Keratinocyte (primary cell): ENCODE data around the gene ZNF487. TPM values are rescaled to one million over a fixed set of nuclear protein-coding genes. Genes with fewer than 3 reads are reported as not detected.

Experiments used
- DNase-seq: peaks from one replicate; pipeline ENCODE4 v3.0.0-alpha.2; 2011; ENCODE audit warnings: low read depth, missing footprints, low spot score
- FAIRE-seq: peaks from 2 replicates; lab custom pipeline; 2011; peaks lifted over from hg19 to GRCh38; lab: Jason Lieb, UNC
- H2AFZ ChIP-seq: 2 replicates; pipeline ENCODE4 v1.6.0; 2012; ENCODE audit warnings: low read length, control low read depth, inconsistent platforms; ENCODE audit not compliant: control insufficient read depth
- H3K27ac ChIP-seq: 2 replicates; pipeline ENCODE4 v1.5.1; 2011; ENCODE audit warnings: low read length; ENCODE audit not compliant: control insufficient read depth, insufficient read depth
- H3K27me3 ChIP-seq: 3 replicates; pipeline ENCODE4 v1.6.0; 2011; ENCODE audit warnings: low read length; ENCODE audit not compliant: control insufficient read depth, insufficient read depth; ENCODE audit errors: extremely low read depth
- H3K36me3 ChIP-seq, 2 experiments: 2 replicates in 1 of 2; 3 replicates in 1 of 2; pipeline ENCODE4 v1.5.1; 2011; ENCODE audit warnings: low read length in 2 of 2, mild to moderate bottlenecking in 1 of 2; ENCODE audit not compliant: control insufficient read depth in 2 of 2, insufficient read depth in 2 of 2; ENCODE audit errors: extremely low read depth in 1 of 2
- H3K4me1 ChIP-seq: 3 replicates; pipeline ENCODE4 v1.5.1; 2011; ENCODE audit warnings: low read length; ENCODE audit not compliant: control insufficient read depth, insufficient read depth; ENCODE audit errors: extremely low read depth
- H3K4me2 ChIP-seq: 3 replicates; pipeline ENCODE4 v1.6.0; 2011; ENCODE audit warnings: low read depth, low read length; ENCODE audit not compliant: control insufficient read depth, insufficient read depth; ENCODE audit errors: extremely low read depth
- H3K4me3 ChIP-seq, 3 experiments: fragments of 200-600 bp in 1 of 3; sonication (generic) in 1 of 3; 2 replicates in 2 of 3; 3 replicates in 1 of 3; pipeline ENCODE4 v1.5.1; 2011 to 2016; ENCODE audit warnings: low read length in 3 of 3, mild to moderate bottlenecking in 3 of 3, control low read depth in 2 of 3, inconsistent platforms in 1 of 3, low read depth in 1 of 3, mixed read lengths in 1 of 3, mixed run types in 1 of 3, moderate library complexity in 1 of 3; ENCODE audit not compliant: control insufficient read depth in 2 of 3, insufficient read depth in 2 of 3; ENCODE audit errors: extremely low read depth in 1 of 3
- H3K79me2 ChIP-seq: 2 replicates; pipeline ENCODE4 v1.6.0; 2012; ENCODE audit warnings: low read length; ENCODE audit not compliant: control insufficient read depth, insufficient read depth
- H3K9ac ChIP-seq: 3 replicates; pipeline ENCODE4 v1.6.0; 2011; ENCODE audit warnings: low read length; ENCODE audit not compliant: control insufficient read depth, insufficient read depth; ENCODE audit errors: extremely low read depth
- H3K9me1 ChIP-seq: 3 replicates; pipeline ENCODE4 v1.6.0; 2011; ENCODE audit warnings: low read length; ENCODE audit not compliant: control insufficient read depth, insufficient read depth; ENCODE audit errors: extremely low read depth
- H3K9me3 ChIP-seq: 2 replicates; pipeline ENCODE4 v1.5.1; 2012; ENCODE audit warnings: low read depth, low read length; ENCODE audit not compliant: control insufficient read depth
- H4K20me1 ChIP-seq: 3 replicates; pipeline ENCODE4 v1.6.0; 2011; ENCODE audit warnings: low read length; ENCODE audit not compliant: control insufficient read depth, insufficient read depth; ENCODE audit errors: extremely low read depth
- EZH2 ChIP-seq: IDR thresholded peaks from one replicate; pipeline ENCODE4 v1.6.1; 2012; ENCODE audit warnings: inconsistent platforms, mild to moderate bottlenecking, low read length, moderate library complexity
- dilution Hi-C: fragments of 300-500 bp; cut with MboI; formaldehyde crosslinking; loops from one replicate; pipeline ENCODE4 v1.7.0; 2020; ENCODE audit warnings: low sequenced_read_pairs; ENCODE audit not compliant: extremely low pct_ligation_motif_present
- polyA plus RNA-seq, 5 experiments: library from polyadenylated mRNA; depleted of rRNA in 3 of 5; stranded (reverse) in 3 of 5; stranded (forward) in 1 of 5; unstranded in 1 of 5; fragments of >200 nt; gene quantifications; 1 replicate in 1 of 5; 2 replicates in 3 of 5; 3 replicates in 1 of 5; pipeline versions ENCODE4 v1.2.1 to v1.2.3, GENCODE V29; 2011 to 2012; ENCODE audit warnings: missing spikeins in 2 of 5, low read depth in 1 of 5, low replicate concordance in 1 of 5
- TF ChIP-seq, protein P1 (sequence below), 3 experiments: IDR thresholded peaks in 1 of 3; conservative IDR thresholded peaks in 1 of 3; optimal IDR thresholded peaks in 1 of 3; 2 replicates in 2 of 3; 3 replicates in 1 of 3; pipeline versions ENCODE3 to v1.5.1; 2011; ENCODE audit warnings: low read length in 3 of 3, mild to moderate bottlenecking in 3 of 3, moderate library complexity in 2 of 3, control low read depth in 1 of 3, inconsistent platforms in 1 of 3; ENCODE audit not compliant: insufficient read depth in 2 of 3; ENCODE audit errors: extremely low read depth in 1 of 3

The ZNF487 gene
- polyA plus RNA-seq, 1 donor (not counting 4 experiments of a cell fraction or from before 2014, with no cell fraction given), result 4.1 TPM

DNA sequence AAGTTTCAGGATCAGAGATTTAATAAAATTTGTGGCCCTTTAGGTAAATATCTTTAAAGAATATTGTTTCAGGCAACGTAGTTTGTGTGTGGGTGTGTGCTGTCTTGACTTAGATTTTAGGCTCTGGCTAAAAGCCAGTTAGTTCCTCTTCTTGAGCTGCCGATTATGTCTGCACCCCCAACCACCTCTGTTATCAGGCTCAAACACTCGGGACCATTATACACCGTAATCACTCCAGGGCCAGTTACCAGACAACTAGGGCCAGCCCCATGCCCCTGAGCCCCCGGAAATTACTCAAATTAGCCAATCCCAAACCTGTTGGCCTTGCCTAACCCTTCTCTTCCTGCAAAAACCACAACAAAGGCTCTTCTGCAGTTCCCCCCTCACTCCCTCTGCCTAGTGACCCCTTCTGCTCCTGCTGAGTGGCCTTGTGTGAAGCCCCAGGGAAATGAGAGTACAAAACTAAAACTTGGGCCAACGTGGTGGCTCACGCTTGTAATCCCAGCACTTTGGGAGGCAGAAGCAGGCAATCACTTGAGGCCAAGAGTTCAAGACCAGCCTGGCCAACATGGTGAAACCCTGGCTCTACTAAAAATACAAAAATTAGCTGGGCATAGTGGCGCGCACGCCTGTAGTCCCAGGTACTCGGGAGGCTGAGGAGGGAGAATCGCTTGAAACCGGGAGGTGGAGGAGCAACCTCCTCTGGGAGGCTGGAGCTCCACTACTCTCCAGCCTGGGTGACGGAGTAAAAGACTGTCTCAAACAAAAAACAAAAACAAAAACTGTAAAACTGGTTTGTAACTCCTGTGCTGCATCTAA is 18.8 kb upstream of the ZNF487 start:
- Histone ChIP-seq H3K9ac (no peak overlapping the region), H3K9me1 (no peaks in the 10 kb centered on the region), H3K27ac (no peak overlapping the region), H4K20me1 (no peaks in the 10 kb centered on the region), H3K4me2 (no peak overlapping the region), H3K4me1 (peaks cover 12% of the 10 kb centered on the region), H3K9me3 (no peaks in the 10 kb centered on the region), H3K79me2 (no peaks in the 10 kb centered on the region), H3K4me3 (no peak overlapping the region), H3K36me3 (no peaks in the 10 kb centered on the region), H3K27me3 (no peaks in the 10 kb centered on the region), H2AFZ (no peak overlapping the region)
- TF ChIP-seq, protein P1, sequence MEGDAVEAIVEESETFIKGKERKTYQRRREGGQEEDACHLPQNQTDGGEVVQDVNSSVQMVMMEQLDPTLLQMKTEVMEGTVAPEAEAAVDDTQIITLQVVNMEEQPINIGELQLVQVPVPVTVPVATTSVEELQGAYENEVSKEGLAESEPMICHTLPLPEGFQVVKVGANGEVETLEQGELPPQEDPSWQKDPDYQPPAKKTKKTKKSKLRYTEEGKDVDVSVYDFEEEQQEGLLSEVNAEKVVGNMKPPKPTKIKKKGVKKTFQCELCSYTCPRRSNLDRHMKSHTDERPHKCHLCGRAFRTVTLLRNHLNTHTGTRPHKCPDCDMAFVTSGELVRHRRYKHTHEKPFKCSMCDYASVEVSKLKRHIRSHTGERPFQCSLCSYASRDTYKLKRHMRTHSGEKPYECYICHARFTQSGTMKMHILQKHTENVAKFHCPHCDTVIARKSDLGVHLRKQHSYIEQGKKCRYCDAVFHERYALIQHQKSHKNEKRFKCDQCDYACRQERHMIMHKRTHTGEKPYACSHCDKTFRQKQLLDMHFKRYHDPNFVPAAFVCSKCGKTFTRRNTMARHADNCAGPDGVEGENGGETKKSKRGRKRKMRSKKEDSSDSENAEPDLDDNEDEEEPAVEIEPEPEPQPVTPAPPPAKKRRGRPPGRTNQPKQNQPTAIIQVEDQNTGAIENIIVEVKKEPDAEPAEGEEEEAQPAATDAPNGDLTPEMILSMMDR (optimal IDR thresholded peaks at IDR 0.05 in 1 of 3, IDR thresholded peaks at IDR 0.05 in 1 of 3, conservative IDR thresholded peaks at IDR 0.05 in 1 of 3; ENCODE audit: extremely low read depth in 1 of 3, insufficient read depth in 2 of 3, low read length in 3 of 3), result no peak
- no peak for TF ChIP-seq EZH2
- dilution Hi-C loops, result no loop called here
- FAIRE-seq (no peak), DNase-seq (no peak)

DNA sequence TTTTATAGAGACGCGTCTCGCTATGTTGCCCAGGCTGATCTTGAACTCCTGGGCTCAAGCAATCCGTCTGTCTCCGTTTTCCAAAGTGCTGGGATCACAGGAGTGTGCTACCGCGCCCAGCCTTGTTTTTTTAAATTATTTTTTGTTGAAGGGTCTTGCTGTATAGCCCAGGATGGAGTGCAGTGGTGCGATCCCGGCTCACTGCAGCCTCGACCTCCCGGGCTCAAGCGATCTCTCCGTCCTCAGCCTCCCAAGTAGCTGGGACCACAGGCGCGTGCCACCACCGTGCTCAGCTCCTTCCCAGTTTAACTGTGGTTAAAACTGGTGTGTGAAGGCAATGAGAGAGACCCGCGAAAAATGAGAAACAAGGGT is 16.9 kb upstream of the ZNF487 start:
- dilution Hi-C loops, result no loop called here
- DNase-seq, result no peak
- Histone ChIP-seq H3K36me3 (no peaks in the 10 kb centered on the region), H3K9me1 (no peaks in the 10 kb centered on the region), H3K27me3 (no peaks in the 10 kb centered on the region), H3K4me3 (peak overlapping the region in 2 of 3 experiments; percentile 5 to 64), H3K27ac (peak overlapping the region; percentile 71), H3K4me1 (peaks cover 12% of the 10 kb centered on the region), H3K79me2 (no peaks in the 10 kb centered on the region), H2AFZ (peak overlapping the region; percentile 94), H3K4me2 (peak overlapping the region; percentile 87), H4K20me1 (no peaks in the 10 kb centered on the region), H3K9ac (peak overlapping the region; percentile 75), H3K9me3 (no peaks in the 10 kb centered on the region)
- no peak for FAIRE-seq
- TF ChIP-seq, protein P1 (optimal IDR thresholded peaks at IDR 0.05 in 1 of 3, IDR thresholded peaks at IDR 0.05 in 1 of 3, conservative IDR thresholded peaks at IDR 0.05 in 1 of 3; ENCODE audit: extremely low read depth in 1 of 3, insufficient read depth in 2 of 3, low read length in 3 of 3), result no peak
- TF ChIP-seq EZH2, result no peak
